SK-N-SH (cell line): ENCODE measurements around the gene PLCG1. TPM values are rescaled to one million over a fixed set of nuclear protein-coding genes. Genes with fewer than 3 reads are reported as not detected.

Experiments used
- EP300 ChIP-seq, 2 experiments: IDR thresholded peaks; 2 replicates each; pipeline versions ENCODE4 v1.4.0 to v1.6.1; 2012; ENCODE audit warnings: borderline replicate concordance in 1 of 2, low read depth in 1 of 2, low read length in 1 of 2
- FOSL2 ChIP-seq: IDR thresholded peaks from 2 replicates; pipeline ENCODE4 v1.4.0; 2012; ENCODE audit warnings: low read depth, mild to moderate bottlenecking, moderate library complexity, borderline replicate concordance
- NFIC ChIP-seq: IDR thresholded peaks from 2 replicates; pipeline ENCODE4 v1.4.0; 2012; ENCODE audit warnings: borderline replicate concordance
- NRF1 ChIP-seq: IDR thresholded peaks from 2 replicates; pipeline ENCODE4 v1.6.1; 2012; ENCODE audit warnings: low read depth, mild to moderate bottlenecking, low read length
- RAD21 ChIP-seq: IDR thresholded peaks from 2 replicates; pipeline ENCODE4 v1.6.1; 2012; ENCODE audit warnings: mild to moderate bottlenecking, low read length
- RCOR1 ChIP-seq: fragments of 150-350 bp; IDR thresholded peaks from 2 replicates; pipeline ENCODE4 v1.6.1; 2017; ENCODE audit warnings: antibody characterized with exemption, low read length
- RFX5 ChIP-seq: IDR thresholded peaks from 2 replicates; pipeline ENCODE4 v1.6.1; 2012; ENCODE audit warnings: mild to moderate bottlenecking, improper control_type of control experiment, low read length
- SIN3A ChIP-seq: IDR thresholded peaks from 2 replicates; pipeline ENCODE4 v1.6.1; 2012; ENCODE audit warnings: low read depth, mild to moderate bottlenecking, low read length, moderate library complexity, borderline replicate concordance
- TCF12 ChIP-seq: IDR thresholded peaks from 2 replicates; pipeline ENCODE4 v1.4.0; 2012
- TEAD4 ChIP-seq: IDR thresholded peaks from 2 replicates; pipeline ENCODE4 v1.4.0; 2012; ENCODE audit warnings: mild to moderate bottlenecking, borderline replicate concordance; ENCODE audit not compliant: insufficient read depth
- YY1 ChIP-seq: IDR thresholded peaks from 2 replicates; pipeline ENCODE4 v1.4.0; 2012; ENCODE audit warnings: low read depth, mild to moderate bottlenecking
- polyA plus RNA-seq, 3 experiments: library from polyadenylated mRNA; depleted of rRNA; stranded (reverse); fragments of >200 nt; gene quantifications; 2 replicates each; pipeline ENCODE4 v1.2.3, GENCODE V29; 2012
- TF ChIP-seq, protein P1 (sequence below): IDR thresholded peaks from 2 replicates; pipeline ENCODE4 v1.4.0; 2012; ENCODE audit warnings: low read depth, borderline replicate concordance
- TF ChIP-seq, protein P2 (sequence below): fragments of 200-600 bp; sonication (generic); IDR thresholded peaks from 2 replicates; pipeline ENCODE4 v1.6.1; 2017; ENCODE audit warnings: antibody characterized with exemption, mild to moderate bottlenecking, moderate library complexity
- TF ChIP-seq, protein P3 (sequence below): IDR thresholded peaks from 2 replicates; pipeline ENCODE4 v1.6.1; 2012; ENCODE audit warnings: mild to moderate bottlenecking, low read depth, low read length, moderate library complexity
- TF ChIP-seq, protein P4 (sequence below): fragments of 150-350 bp; IDR thresholded peaks from 2 replicates; pipeline ENCODE4 v1.6.1; 2016; ENCODE audit warnings: mild to moderate bottlenecking, low read depth, low read length
- TF ChIP-seq, protein P5 (sequence below): fragments of 150-350 bp; IDR thresholded peaks from 2 replicates; pipeline ENCODE4 v1.6.1; 2017; ENCODE audit warnings: antibody characterized with exemption, low read length, low read depth, borderline replicate concordance

Gene PLCG1
- polyA plus RNA-seq, 1 of the 3 experiments (the other 2 are of a cell fraction): 81.4 TPM

DNA sequence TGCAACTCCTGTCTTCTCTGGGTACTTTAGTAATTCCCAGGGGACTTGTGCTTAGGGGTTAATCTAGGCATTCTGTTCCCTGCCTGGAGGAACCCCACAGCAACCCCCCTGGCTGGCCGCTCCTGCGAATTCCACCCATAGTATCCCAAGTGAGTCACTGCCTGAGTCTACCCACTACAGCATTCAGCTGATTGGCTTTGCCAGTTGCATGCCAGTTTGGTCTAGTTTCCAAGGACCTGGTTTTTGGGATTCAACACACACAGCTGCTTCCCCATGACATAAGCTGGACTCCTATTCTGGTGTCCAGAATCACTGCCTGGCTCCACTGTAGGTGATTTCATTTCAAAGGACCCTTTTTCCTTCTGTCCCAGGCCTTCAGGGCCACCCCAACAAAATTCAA, 40.3 kb downstream of the PLCG1 start (continued):
- TF ChIP-seq, protein P1, sequence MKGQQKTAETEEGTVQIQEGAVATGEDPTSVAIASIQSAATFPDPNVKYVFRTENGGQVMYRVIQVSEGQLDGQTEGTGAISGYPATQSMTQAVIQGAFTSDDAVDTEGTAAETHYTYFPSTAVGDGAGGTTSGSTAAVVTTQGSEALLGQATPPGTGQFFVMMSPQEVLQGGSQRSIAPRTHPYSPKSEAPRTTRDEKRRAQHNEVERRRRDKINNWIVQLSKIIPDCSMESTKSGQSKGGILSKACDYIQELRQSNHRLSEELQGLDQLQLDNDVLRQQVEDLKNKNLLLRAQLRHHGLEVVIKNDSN: no peak
- TF ChIP-seq NFIC: no peak
- no peak for TF ChIP-seq RFX5
- peak; percentile 64 for TF ChIP-seq TCF12
- no peak for TF ChIP-seq NRF1
- TF ChIP-seq, protein P2, sequence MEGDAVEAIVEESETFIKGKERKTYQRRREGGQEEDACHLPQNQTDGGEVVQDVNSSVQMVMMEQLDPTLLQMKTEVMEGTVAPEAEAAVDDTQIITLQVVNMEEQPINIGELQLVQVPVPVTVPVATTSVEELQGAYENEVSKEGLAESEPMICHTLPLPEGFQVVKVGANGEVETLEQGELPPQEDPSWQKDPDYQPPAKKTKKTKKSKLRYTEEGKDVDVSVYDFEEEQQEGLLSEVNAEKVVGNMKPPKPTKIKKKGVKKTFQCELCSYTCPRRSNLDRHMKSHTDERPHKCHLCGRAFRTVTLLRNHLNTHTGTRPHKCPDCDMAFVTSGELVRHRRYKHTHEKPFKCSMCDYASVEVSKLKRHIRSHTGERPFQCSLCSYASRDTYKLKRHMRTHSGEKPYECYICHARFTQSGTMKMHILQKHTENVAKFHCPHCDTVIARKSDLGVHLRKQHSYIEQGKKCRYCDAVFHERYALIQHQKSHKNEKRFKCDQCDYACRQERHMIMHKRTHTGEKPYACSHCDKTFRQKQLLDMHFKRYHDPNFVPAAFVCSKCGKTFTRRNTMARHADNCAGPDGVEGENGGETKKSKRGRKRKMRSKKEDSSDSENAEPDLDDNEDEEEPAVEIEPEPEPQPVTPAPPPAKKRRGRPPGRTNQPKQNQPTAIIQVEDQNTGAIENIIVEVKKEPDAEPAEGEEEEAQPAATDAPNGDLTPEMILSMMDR: no peak
- TF ChIP-seq, protein P3, sequence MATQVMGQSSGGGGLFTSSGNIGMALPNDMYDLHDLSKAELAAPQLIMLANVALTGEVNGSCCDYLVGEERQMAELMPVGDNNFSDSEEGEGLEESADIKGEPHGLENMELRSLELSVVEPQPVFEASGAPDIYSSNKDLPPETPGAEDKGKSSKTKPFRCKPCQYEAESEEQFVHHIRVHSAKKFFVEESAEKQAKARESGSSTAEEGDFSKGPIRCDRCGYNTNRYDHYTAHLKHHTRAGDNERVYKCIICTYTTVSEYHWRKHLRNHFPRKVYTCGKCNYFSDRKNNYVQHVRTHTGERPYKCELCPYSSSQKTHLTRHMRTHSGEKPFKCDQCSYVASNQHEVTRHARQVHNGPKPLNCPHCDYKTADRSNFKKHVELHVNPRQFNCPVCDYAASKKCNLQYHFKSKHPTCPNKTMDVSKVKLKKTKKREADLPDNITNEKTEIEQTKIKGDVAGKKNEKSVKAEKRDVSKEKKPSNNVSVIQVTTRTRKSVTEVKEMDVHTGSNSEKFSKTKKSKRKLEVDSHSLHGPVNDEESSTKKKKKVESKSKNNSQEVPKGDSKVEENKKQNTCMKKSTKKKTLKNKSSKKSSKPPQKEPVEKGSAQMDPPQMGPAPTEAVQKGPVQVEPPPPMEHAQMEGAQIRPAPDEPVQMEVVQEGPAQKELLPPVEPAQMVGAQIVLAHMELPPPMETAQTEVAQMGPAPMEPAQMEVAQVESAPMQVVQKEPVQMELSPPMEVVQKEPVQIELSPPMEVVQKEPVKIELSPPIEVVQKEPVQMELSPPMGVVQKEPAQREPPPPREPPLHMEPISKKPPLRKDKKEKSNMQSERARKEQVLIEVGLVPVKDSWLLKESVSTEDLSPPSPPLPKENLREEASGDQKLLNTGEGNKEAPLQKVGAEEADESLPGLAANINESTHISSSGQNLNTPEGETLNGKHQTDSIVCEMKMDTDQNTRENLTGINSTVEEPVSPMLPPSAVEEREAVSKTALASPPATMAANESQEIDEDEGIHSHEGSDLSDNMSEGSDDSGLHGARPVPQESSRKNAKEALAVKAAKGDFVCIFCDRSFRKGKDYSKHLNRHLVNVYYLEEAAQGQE: peak; percentile 52; the same call in 1 of the 2 replicates
- TF ChIP-seq RCOR1: no peak
- TF ChIP-seq, protein P4, sequence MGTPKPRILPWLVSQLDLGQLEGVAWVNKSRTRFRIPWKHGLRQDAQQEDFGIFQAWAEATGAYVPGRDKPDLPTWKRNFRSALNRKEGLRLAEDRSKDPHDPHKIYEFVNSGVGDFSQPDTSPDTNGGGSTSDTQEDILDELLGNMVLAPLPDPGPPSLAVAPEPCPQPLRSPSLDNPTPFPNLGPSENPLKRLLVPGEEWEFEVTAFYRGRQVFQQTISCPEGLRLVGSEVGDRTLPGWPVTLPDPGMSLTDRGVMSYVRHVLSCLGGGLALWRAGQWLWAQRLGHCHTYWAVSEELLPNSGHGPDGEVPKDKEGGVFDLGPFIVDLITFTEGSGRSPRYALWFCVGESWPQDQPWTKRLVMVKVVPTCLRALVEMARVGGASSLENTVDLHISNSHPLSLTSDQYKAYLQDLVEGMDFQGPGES: no peak
- TF ChIP-seq EP300 (IDR thresholded peaks at IDR 0.05; ENCODE audit: borderline replicate concordance in 1 of 2, low read depth in 1 of 2, low read length in 1 of 2): peak in 1 of 2 experiments; percentile 55; a peak in 1 of 4 replicates
- TF ChIP-seq RAD21: no peak
- TF ChIP-seq SIN3A: no peak
- TF ChIP-seq YY1: no peak
- peak; percentile 84 for TF ChIP-seq TEAD4
- peak; percentile 92 for TF ChIP-seq FOSL2
- TF ChIP-seq, protein P5, sequence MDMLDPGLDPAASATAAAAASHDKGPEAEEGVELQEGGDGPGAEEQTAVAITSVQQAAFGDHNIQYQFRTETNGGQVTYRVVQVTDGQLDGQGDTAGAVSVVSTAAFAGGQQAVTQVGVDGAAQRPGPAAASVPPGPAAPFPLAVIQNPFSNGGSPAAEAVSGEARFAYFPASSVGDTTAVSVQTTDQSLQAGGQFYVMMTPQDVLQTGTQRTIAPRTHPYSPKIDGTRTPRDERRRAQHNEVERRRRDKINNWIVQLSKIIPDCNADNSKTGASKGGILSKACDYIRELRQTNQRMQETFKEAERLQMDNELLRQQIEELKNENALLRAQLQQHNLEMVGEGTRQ: no peak
